LNCaP clone FGC (cell line): Measurements from ENCODE around the gene DHRSX.
A peak's percentile ranks its signal among the peaks of the same experiment; 100 is the strongest.
"Not testable (repeated sequence)": the region's sequence is repeated elsewhere in the genome, so short reads cannot be mapped to it uniquely, and the experiment has no call there.

Source experiments
- DNase-seq: peaks from one replicate; pipeline ENCODE4 v3.0.0-alpha.2; 2011; ENCODE audit warnings: low read depth
- H3K4me3 ChIP-seq: 2 replicates; pipeline ENCODE4 v1.5.1; 2011; ENCODE audit warnings: mild to moderate bottlenecking, low read depth, low read length, control low read depth
- TF ChIP-seq, protein P1 (sequence below): IDR thresholded peaks from 2 replicates; pipeline ENCODE4 v1.5.1; 2012; ENCODE audit warnings: mild to moderate bottlenecking; ENCODE audit not compliant: control insufficient read depth, insufficient read depth; ENCODE audit errors: extremely low read depth

The DHRSX gene

GRCh38 chrX:2282490-2283090 lies 218.2 kb downstream of the DHRSX start:
- H3K4me3 ChIP-seq = no peak overlapping the region
- no peak for DNase-seq
- TF ChIP-seq, protein P1, sequence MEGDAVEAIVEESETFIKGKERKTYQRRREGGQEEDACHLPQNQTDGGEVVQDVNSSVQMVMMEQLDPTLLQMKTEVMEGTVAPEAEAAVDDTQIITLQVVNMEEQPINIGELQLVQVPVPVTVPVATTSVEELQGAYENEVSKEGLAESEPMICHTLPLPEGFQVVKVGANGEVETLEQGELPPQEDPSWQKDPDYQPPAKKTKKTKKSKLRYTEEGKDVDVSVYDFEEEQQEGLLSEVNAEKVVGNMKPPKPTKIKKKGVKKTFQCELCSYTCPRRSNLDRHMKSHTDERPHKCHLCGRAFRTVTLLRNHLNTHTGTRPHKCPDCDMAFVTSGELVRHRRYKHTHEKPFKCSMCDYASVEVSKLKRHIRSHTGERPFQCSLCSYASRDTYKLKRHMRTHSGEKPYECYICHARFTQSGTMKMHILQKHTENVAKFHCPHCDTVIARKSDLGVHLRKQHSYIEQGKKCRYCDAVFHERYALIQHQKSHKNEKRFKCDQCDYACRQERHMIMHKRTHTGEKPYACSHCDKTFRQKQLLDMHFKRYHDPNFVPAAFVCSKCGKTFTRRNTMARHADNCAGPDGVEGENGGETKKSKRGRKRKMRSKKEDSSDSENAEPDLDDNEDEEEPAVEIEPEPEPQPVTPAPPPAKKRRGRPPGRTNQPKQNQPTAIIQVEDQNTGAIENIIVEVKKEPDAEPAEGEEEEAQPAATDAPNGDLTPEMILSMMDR = no peak

DNA sequence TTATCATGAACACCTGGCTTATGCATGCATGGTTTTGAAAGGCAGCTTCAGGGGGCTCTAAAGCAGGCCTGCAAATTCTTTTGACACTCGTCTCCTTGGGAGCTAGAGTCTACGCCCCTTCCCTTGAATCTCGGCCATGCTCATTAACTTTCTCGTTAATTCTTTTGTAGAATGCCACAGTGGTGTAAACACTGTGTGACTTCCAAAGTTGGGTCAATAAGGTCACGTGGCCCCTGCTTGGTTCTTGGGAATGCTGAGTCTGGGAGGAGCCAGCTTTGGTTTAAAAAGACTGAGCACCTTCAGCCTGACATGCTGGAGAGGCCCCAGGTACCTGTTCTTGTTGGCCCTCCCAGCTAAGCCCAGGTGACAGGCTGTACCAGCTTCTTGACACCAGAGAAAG lies 228.4 kb downstream of the DHRSX start:
- TF ChIP-seq, protein P1 = no peak
- peak; percentile 3 for DNase-seq
- H3K4me3 ChIP-seq = no peak overlapping the region

DNA sequence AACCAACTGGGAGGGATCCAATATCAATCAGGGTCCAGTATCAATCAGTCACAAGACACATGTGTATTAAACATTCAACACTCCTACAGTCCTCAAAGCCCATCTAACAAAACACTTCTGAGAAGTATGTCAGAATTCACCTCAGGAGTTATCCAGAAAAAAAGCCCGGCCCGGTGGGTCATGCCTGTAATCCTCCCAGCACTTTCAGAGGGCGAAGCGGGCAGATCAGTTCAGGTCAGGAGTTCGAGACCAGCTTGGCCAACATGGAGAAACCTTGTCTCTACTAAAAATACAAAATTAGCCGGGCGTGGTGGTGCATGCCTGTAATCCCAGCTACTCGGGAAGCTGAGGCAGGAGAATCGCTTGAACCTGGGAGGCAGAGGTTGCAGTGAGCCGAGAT lies 229.2 kb downstream of the DHRSX start:
- not testable (repeated sequence) for H3K4me3 ChIP-seq

GRCh38 chrX:2270783-2271182 lies 230.0 kb downstream of the DHRSX start:
- not testable (repeated sequence) for H3K4me3 ChIP-seq, DNase-seq

More for the DNA sequence above, 229.2 kb downstream of the DHRSX start:
- not testable (repeated sequence) for DNase-seq

DNA sequence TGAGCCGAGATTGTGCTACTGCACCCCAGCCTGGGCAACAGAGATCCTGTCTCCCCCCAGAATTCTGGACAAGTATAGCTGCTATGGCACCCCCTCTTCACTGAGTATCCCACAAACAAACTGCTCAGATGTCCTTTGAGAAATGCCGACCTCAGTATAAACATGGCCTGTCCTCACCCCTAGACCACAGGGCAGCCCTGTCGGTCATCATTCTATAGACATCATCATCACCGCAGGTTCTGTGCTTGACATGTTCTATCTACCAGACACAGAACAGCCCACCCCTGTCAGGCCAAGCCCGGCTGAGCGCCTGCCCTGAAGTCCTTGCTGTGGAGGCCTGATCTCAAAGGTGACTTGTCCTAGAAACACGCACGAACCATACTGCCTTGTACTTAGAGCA lies 232.9 kb downstream of the DHRSX start:
- TF ChIP-seq, protein P1 = no peak
- DNase-seq = no peak
- H3K4me3 ChIP-seq = no peak overlapping the region

- TF ChIP-seq, protein P1 = no peak
- DNase-seq = no peak
- H3K4me3 ChIP-seq = no peak overlapping the region
Measured at GRCh38 chrX:2266445-2267349, 234.1 kb downstream of the DHRSX start.

GRCh38 chrX:2265658-2266444 lies 234.9 kb downstream of the DHRSX start:
- DNase-seq, H3K4me3 ChIP-seq: not testable (repeated sequence)
